Measurements from ENCODE around the gene CLIP2. TPM values are rescaled to one million over a fixed set of nuclear protein-coding genes. Genes with fewer than 3 reads are reported as not detected.
"Not testable (repeated sequence)": the region's sequence is repeated elsewhere in the genome, so short reads cannot be mapped to it uniquely, and the experiment has no call there.

The CLIP2 gene
- total RNA-seq, 1 experiment from 2014 or later: 37.9 TPM

DNA sequence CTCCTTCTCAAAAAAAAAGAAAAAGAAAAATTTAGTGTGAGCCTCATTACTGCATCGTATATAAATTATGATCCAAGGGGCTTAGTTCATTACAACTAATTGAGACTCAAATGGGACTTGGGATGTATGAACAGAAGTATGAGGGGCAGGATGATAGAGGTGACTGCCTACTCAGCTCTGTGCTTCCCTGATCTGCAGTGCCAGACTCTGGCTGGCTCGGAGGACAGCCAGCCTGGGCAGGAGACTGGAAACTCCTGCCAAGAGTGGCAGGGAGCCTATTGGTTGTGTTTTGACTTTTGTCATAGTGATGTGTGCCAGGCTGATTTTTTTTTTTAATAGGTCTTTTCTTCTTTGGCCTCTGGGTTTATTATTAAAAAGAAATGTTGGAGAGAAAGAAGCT is 90.7 kb downstream of the CLIP2 start:
- DNase-seq: no peak
- H3K9me2 ChIP-seq (ENCODE audit: insufficient read depth): no peaks in the 10 kb centered on the region
- H2AFZ ChIP-seq: no peak overlapping the region
- peak overlapping the region; percentile 7; the same call in 1 of the 2 replicates for H3K27ac ChIP-seq
- peaks cover 9% of the 10 kb centered on the region for H3K4me1 ChIP-seq (replicated peaks; ENCODE audit: insufficient read depth)
- no peak overlapping the region for H3K4me3 ChIP-seq
- no peaks in the 10 kb centered on the region for H3K9me3 ChIP-seq (ENCODE audit: insufficient read depth, low read depth)
- TF ChIP-seq, protein P1, sequence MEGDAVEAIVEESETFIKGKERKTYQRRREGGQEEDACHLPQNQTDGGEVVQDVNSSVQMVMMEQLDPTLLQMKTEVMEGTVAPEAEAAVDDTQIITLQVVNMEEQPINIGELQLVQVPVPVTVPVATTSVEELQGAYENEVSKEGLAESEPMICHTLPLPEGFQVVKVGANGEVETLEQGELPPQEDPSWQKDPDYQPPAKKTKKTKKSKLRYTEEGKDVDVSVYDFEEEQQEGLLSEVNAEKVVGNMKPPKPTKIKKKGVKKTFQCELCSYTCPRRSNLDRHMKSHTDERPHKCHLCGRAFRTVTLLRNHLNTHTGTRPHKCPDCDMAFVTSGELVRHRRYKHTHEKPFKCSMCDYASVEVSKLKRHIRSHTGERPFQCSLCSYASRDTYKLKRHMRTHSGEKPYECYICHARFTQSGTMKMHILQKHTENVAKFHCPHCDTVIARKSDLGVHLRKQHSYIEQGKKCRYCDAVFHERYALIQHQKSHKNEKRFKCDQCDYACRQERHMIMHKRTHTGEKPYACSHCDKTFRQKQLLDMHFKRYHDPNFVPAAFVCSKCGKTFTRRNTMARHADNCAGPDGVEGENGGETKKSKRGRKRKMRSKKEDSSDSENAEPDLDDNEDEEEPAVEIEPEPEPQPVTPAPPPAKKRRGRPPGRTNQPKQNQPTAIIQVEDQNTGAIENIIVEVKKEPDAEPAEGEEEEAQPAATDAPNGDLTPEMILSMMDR (conservative IDR thresholded peaks at IDR 0.05): no peak
- TF ChIP-seq EZH2 (IDR thresholded peaks at IDR 0.05; ENCODE audit: low read depth): no peak
- H4K20me1 ChIP-seq (ENCODE audit: insufficient read depth): no peaks in the 10 kb centered on the region
- H3K36me3 ChIP-seq (ENCODE audit: low read depth): no peaks in the 10 kb centered on the region
- H3K4me2 ChIP-seq: no peak overlapping the region
- no TSS peak for BruUV-seq (replicated peaks)
- intact Hi-C loops (cut with micrococcal nuclease; ENCODE audit: unreplicated experiment): loop anchor here (10.0 kb wide), 1 partner anchor 65 kb away; no protein-coding TSS in a partner anchor
- no peaks in the 10 kb centered on the region for H3K27me3 ChIP-seq (ENCODE audit: insufficient read depth, low read depth)
- CTCF ChIA-PET: interaction anchor here (0.6 to 0.7 kb wide), 4 partner anchors 40 to 411 kb away, joined by 3 to 4 read pairs (median 4); no protein-coding TSS in a partner anchor
- POLR2A ChIA-PET (ENCODE audit: unreplicated experiment): interaction anchor here (0.6 to 0.7 kb wide), 2 partner anchors 8 to 21 kb away, joined by 5 to 7 read pairs; no protein-coding TSS in a partner anchor
- peaks cover 9% of the 10 kb centered on the region; the same call in 1 of the 2 replicates for H3F3A ChIP-seq (ENCODE audit: insufficient read depth, low read depth)
- no peaks in the 10 kb centered on the region for H3K79me2 ChIP-seq (ENCODE audit: low read depth)

DNA sequence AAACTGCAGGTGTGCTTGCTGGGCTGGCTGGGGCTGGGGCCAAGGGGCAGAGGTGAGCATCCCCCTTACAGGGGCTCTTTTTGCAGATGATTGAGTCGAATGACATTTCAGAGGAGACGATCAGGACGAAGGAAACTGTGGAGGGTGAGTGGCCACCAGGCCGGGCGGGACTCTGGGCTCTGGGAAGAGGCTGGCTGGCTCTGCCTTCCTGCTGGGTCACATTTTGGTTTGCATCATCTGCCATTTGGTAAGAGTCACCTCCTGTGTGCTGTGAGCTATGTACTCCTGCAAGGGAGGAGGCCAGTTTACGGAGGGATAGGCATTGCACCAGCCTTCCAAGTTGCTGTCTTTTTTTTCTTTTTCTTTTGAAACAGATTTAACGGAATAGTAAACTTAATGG is 91.5 kb downstream of the CLIP2 start:
- POLR2A ChIA-PET (ENCODE audit: unreplicated experiment): interaction anchor here (0.6 to 0.7 kb wide), 2 partner anchors 9 to 20 kb away, joined by 5 to 7 read pairs; no protein-coding TSS in a partner anchor

DNA sequence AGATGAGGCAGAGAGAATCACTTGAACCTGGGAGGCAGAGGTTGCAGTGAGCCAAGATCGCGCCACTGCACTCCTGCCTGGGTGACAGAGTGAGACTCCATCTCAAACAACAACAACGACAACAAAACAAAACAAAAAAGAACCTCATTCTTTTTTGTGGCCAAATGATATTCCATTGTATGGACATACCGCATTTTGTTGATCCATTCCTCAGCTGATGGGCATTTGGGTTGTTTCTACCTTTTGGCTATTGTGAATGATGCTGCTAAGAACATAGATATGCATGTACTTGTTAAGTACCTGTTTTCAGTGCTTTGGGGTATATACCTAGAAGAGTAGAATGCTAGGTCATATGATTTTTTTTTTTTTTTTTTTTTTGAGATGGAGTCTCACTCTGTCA is 94.9 kb downstream of the CLIP2 start:
- intact Hi-C loops (cut with micrococcal nuclease; ENCODE audit: unreplicated experiment); H3K79me2 ChIP-seq (ENCODE audit: low read depth); H3K9me2 ChIP-seq (ENCODE audit: insufficient read depth); H2AFZ ChIP-seq; DNase-seq; H3K27ac ChIP-seq; H3K4me1 ChIP-seq (replicated peaks; ENCODE audit: insufficient read depth); BruUV-seq (replicated peaks); H3F3A ChIP-seq (ENCODE audit: insufficient read depth, low read depth); H3K9me3 ChIP-seq (ENCODE audit: insufficient read depth, low read depth); H3K27me3 ChIP-seq (ENCODE audit: insufficient read depth, low read depth); H3K4me3 ChIP-seq; H4K20me1 ChIP-seq (ENCODE audit: insufficient read depth); POLR2A ChIA-PET (ENCODE audit: unreplicated experiment); H3K36me3 ChIP-seq (ENCODE audit: low read depth); H3K4me2 ChIP-seq; CTCF ChIA-PET: not testable (repeated sequence)

More for the DNA sequence above, 91.5 kb downstream of the CLIP2 start:
- CTCF ChIA-PET: interaction anchor here (0.7 to 1.2 kb wide), 4 partner anchors 20 to 176 kb away, joined by 3 to 4 read pairs (median 3); no protein-coding TSS in a partner anchor
- Histone ChIP-seq H3K9me2 (ENCODE audit: insufficient read depth) (no peaks in the 10 kb centered on the region), H3F3A (ENCODE audit: insufficient read depth, low read depth) (peaks cover 9% of the 10 kb centered on the region; the same call in 1 of the 2 replicates), H3K79me2 (ENCODE audit: low read depth) (no peaks in the 10 kb centered on the region), H3K4me2 (peak overlapping the region; percentile 41), H4K20me1 (ENCODE audit: insufficient read depth) (no peaks in the 10 kb centered on the region), H3K27me3 (ENCODE audit: insufficient read depth, low read depth) (no peaks in the 10 kb centered on the region), H3K27ac (peak overlapping the region; percentile 7; the same call in 1 of the 2 replicates), H3K4me1 (replicated peaks; ENCODE audit: insufficient read depth) (peaks cover 9% of the 10 kb centered on the region), H3K9me3 (ENCODE audit: insufficient read depth, low read depth) (no peaks in the 10 kb centered on the region), H2AFZ (peak overlapping the region; percentile 61; the same call in 1 of the 2 replicates), H3K36me3 (ENCODE audit: low read depth) (no peaks in the 10 kb centered on the region), H3K4me3 (no peak overlapping the region)
- no TSS peak for BruUV-seq (replicated peaks)
- peak in 1 of 2 experiments; percentile 53 for DNase-seq
- intact Hi-C loops (cut with micrococcal nuclease; ENCODE audit: unreplicated experiment): no loop called here
- no peak for TF ChIP-seq EZH2 (IDR thresholded peaks at IDR 0.05; ENCODE audit: low read depth)
- TF ChIP-seq, protein P1 (conservative IDR thresholded peaks at IDR 0.05): no peak

GRCh38 chr7:74384854-74385253 is 95.6 kb downstream of the CLIP2 start:
- H3F3A ChIP-seq (ENCODE audit: insufficient read depth, low read depth); DNase-seq; H3K4me1 ChIP-seq (replicated peaks; ENCODE audit: insufficient read depth); intact Hi-C loops (cut with micrococcal nuclease; ENCODE audit: unreplicated experiment); H3K4me2 ChIP-seq; H3K27me3 ChIP-seq (ENCODE audit: insufficient read depth, low read depth); CTCF ChIA-PET; H3K79me2 ChIP-seq (ENCODE audit: low read depth); H3K36me3 ChIP-seq (ENCODE audit: low read depth); BruUV-seq (replicated peaks); H2AFZ ChIP-seq; H4K20me1 ChIP-seq (ENCODE audit: insufficient read depth); H3K9me3 ChIP-seq (ENCODE audit: insufficient read depth, low read depth); H3K9me2 ChIP-seq (ENCODE audit: insufficient read depth); H3K27ac ChIP-seq; H3K4me3 ChIP-seq: not testable (repeated sequence)
- POLR2A ChIA-PET (ENCODE audit: unreplicated experiment): interaction anchor here (0.7 kb wide), 2 partner anchors 41 to 245 kb away, joined by 15 read pairs; no protein-coding TSS in a partner anchor

All from PC-9 (cell line).